K562 (cell line): ENCODE measurements around the gene SFT2D2. TPM values are rescaled to one million over a fixed set of nuclear protein-coding genes. Genes with fewer than 3 reads are reported as not detected.

Experiments used
- ATF3 ChIP-seq, 2 experiments: fragments of 450-650 bp in 1 of 2; sonication (generic) in 1 of 2; formaldehyde crosslinking in 1 of 2; IDR thresholded peaks in 1 of 2; conservative IDR thresholded peaks in 1 of 2; 2 replicates each; pipeline versions ENCODE4 v1.6.1 to v1.8.1; 2016 to 2023; ENCODE audit warnings: mild to moderate bottlenecking in 2 of 2, moderate library complexity in 2 of 2, inconsistent platforms in 1 of 2, missing genetic modification reagents in 1 of 2
- COPS2 ChIP-seq: fragments of 450-650 bp; conservative IDR thresholded peaks from 2 replicates; pipeline ENCODE4 v1.6.1; 2016; ENCODE audit warnings: mild to moderate bottlenecking, moderate library complexity
- GABPB1 ChIP-seq: sonication (generic); formaldehyde crosslinking; IDR thresholded peaks from 2 replicates; pipeline ENCODE4 v1.8.0; 2022; ENCODE audit warnings: mild to moderate bottlenecking, missing genetic modification reagents
- POLR2G ChIP-seq: fragments of 200-400 bp; formaldehyde crosslinking; IDR thresholded peaks from 2 replicates; pipeline ENCODE4 v1.6.1; 2017; ENCODE audit warnings: low read depth, mild to moderate bottlenecking, antibody characterized with exemption, low read length, moderate library complexity
- RAD51 ChIP-seq: fragments of 450-650 bp; IDR thresholded peaks from 2 replicates; pipeline ENCODE4 v1.7.1; 2016; ENCODE audit warnings: low read depth, mild to moderate bottlenecking, borderline replicate concordance
- TARDBP ChIP-seq: fragments of 450-650 bp; IDR thresholded peaks from 2 replicates; pipeline ENCODE4 v1.6.1; 2016
- ZBTB11 ChIP-seq, 3 experiments: fragments of 200-800 bp in 1 of 3; fragments of 250-450 bp in 1 of 3; fragments of 450-650 bp in 1 of 3; sonication (Bioruptor Pico) in 1 of 3; sonication (Bioruptor generic) in 1 of 3; formaldehyde crosslinking in 1 of 3; IDR thresholded peaks; 2 replicates each; pipeline versions ENCODE4 v1.6.1 to v1.8.0; 2016 to 2022; ENCODE audit warnings: mild to moderate bottlenecking in 2 of 3, missing genetic modification characterization in 2 of 3, missing compliant biosample characterization in 1 of 3, moderate library complexity in 1 of 3
- ZNF121 ChIP-seq: sonication (generic); formaldehyde crosslinking; conservative IDR thresholded peaks from 2 replicates; pipeline ENCODE4 v1.8.0; 2022; ENCODE audit warnings: missing genetic modification reagents
- ZNF239 ChIP-seq: fragments of 250-450 bp; sonication (Bioruptor Pico); IDR thresholded peaks from 2 replicates; pipeline ENCODE4 v1.4.0; 2020; ENCODE audit warnings: mild to moderate bottlenecking
- ZNF436 ChIP-seq: fragments of 250-450, 450-650 bp; sonication (Bioruptor Pico); formaldehyde crosslinking; IDR thresholded peaks from 2 replicates; pipeline ENCODE4 v1.7.0; 2020; ENCODE audit warnings: mild to moderate bottlenecking
- ZNF75A ChIP-seq: fragments of 450-650 bp; formaldehyde crosslinking; IDR thresholded peaks from 2 replicates; pipeline ENCODE4 v1.4.0; 2020; ENCODE audit warnings: mild to moderate bottlenecking
- polyA plus RNA-seq, 8 experiments: library from polyadenylated mRNA; depleted of rRNA in 4 of 8; stranded (reverse) in 5 of 8; unstranded in 3 of 8; fragments of >200 nt; fragmentation: Nextera tagmentation in 2 of 8; fragmentation: Illumina TruSeq in 1 of 8; extraction: Ambion mirVana in 2 of 8; extraction: Trizol in 1 of 8; gene quantifications; 2 replicates each; pipeline versions ENCODE4 v1.2.1 to v1.2.3, GENCODE V29; 2011 to 2014; ENCODE audit warnings: inconsistent platforms in 1 of 8, missing spikeins in 1 of 8
- total RNA-seq, 7 experiments: library from RNA; depleted of rRNA in 6 of 7; stranded (reverse); fragments of >200 nt in 6 of 7; fragmentation: Illumina TruSeq in 2 of 7; extraction: Trizol in 2 of 7; gene quantifications; 2 replicates each; pipeline versions ENCODE4 v1.2.1 to v1.2.3, GENCODE V29; 2011 to 2021; ENCODE audit warnings: low replicate concordance in 1 of 7
- TF ChIP-seq, protein P1 (sequence below): fragments of 450-650 bp; formaldehyde crosslinking; conservative IDR thresholded peaks from 2 replicates; pipeline ENCODE4 v1.4.0; 2022; ENCODE audit warnings: mild to moderate bottlenecking, missing genetic modification characterization
- TF ChIP-seq, protein P2 (sequence below): sonication (generic); formaldehyde crosslinking; IDR thresholded peaks from 2 replicates; pipeline ENCODE4 v1.8.0; 2022; ENCODE audit warnings: missing genetic modification reagents, mild to moderate bottlenecking, moderate library complexity, borderline replicate concordance
- TF ChIP-seq, protein P3 (sequence below), 3 experiments: IDR thresholded peaks in 2 of 3; conservative IDR thresholded peaks in 1 of 3; 2 replicates each; pipeline ENCODE4 v1.5.1; 2011 to 2012; ENCODE audit warnings: low read length in 3 of 3, mild to moderate bottlenecking in 3 of 3, control low read depth in 2 of 3, improper control_type of control experiment in 1 of 3, inconsistent platforms in 1 of 3, low read depth in 1 of 3, mixed read lengths in 1 of 3, moderate library complexity in 1 of 3; ENCODE audit not compliant: insufficient read depth in 2 of 3

SFT2D2 gene
- total and polyA plus RNA-seq, 9 of the 15 experiments (the other 6 are each of a cell fraction or from before 2014, with no cell fraction given): 3.4 to 50.1 (median 21.6) TPM

- TF ChIP-seq, protein P1, sequence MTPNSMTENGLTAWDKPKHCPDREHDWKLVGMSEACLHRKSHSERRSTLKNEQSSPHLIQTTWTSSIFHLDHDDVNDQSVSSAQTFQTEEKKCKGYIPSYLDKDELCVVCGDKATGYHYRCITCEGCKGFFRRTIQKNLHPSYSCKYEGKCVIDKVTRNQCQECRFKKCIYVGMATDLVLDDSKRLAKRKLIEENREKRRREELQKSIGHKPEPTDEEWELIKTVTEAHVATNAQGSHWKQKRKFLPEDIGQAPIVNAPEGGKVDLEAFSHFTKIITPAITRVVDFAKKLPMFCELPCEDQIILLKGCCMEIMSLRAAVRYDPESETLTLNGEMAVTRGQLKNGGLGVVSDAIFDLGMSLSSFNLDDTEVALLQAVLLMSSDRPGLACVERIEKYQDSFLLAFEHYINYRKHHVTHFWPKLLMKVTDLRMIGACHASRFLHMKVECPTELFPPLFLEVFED: peak; percentile 59; the same call in 1 of the 2 replicates
- peak in 2 of 3 experiments; percentile 64 to 92; a peak in 4 of 6 replicates for TF ChIP-seq ZBTB11 (CRISPR knock-in tag; IDR thresholded peaks at IDR 0.05)
- TF ChIP-seq ZNF75A: no peak
- TF ChIP-seq RAD51: 0 out of 2 replicates have a peak, but pooled peaks have one; percentile 11
- TF ChIP-seq, protein P2, sequence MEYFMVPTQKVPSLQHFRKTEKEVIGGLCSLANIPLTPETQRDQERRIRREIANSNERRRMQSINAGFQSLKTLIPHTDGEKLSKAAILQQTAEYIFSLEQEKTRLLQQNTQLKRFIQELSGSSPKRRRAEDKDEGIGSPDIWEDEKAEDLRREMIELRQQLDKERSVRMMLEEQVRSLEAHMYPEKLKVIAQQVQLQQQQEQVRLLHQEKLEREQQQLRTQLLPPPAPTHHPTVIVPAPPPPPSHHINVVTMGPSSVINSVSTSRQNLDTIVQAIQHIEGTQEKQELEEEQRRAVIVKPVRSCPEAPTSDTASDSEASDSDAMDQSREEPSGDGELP (CRISPR knock-in tag): peak; percentile 84; the same call in 1 of the 2 replicates
- peak; percentile 95 for TF ChIP-seq GABPB1 (CRISPR knock-in tag)
- no peak for TF ChIP-seq COPS2
- peak; percentile 100 for TF ChIP-seq ATF3 (IDR thresholded peaks at IDR 0.05)
- peak; percentile 96 for TF ChIP-seq ATF3 (CRISPR knock-in tag; conservative IDR thresholded peaks at IDR 0.05)
- TF ChIP-seq ZNF436 (CRISPR knock-in tag): 0 out of 2 replicates have a peak, but pooled peaks have one; percentile 32
- TF ChIP-seq POLR2G: peak; percentile 96
- TF ChIP-seq, protein P3, sequence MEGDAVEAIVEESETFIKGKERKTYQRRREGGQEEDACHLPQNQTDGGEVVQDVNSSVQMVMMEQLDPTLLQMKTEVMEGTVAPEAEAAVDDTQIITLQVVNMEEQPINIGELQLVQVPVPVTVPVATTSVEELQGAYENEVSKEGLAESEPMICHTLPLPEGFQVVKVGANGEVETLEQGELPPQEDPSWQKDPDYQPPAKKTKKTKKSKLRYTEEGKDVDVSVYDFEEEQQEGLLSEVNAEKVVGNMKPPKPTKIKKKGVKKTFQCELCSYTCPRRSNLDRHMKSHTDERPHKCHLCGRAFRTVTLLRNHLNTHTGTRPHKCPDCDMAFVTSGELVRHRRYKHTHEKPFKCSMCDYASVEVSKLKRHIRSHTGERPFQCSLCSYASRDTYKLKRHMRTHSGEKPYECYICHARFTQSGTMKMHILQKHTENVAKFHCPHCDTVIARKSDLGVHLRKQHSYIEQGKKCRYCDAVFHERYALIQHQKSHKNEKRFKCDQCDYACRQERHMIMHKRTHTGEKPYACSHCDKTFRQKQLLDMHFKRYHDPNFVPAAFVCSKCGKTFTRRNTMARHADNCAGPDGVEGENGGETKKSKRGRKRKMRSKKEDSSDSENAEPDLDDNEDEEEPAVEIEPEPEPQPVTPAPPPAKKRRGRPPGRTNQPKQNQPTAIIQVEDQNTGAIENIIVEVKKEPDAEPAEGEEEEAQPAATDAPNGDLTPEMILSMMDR (IDR thresholded peaks at IDR 0.05 in 2 of 3, conservative IDR thresholded peaks at IDR 0.05 in 1 of 3; ENCODE audit: insufficient read depth in 2 of 3, low read depth in 1 of 3, low read length in 3 of 3): peak; percentile 74 to 87 (median 82)
- no peak for TF ChIP-seq ZNF121 (CRISPR knock-in tag)
- TF ChIP-seq ZNF239 (CRISPR knock-in tag): no peak
- peak; percentile 42; the same call in 1 of the 2 replicates for TF ChIP-seq TARDBP
These were observed 47.0 kb upstream of the SFT2D2 start, which contains the start of gene TIPRL (continued) for GRCh38 chr1:168178638-168179437.
